Lower lobe of right lung (tissue), 2 donors: ENCODE measurements around the gene ECT2L. TPM values are rescaled to one million over a fixed set of nuclear protein-coding genes. Genes with fewer than 3 reads are reported as not detected.

Source experiments
- ATAC-seq, 2 donors: fragments of 200-7000 bp; cut with Tn5 transposase; one replicate each; pipeline ENCODE4 v1.9.1; 2020 to 2022; ENCODE audit warnings: mild to moderate bottlenecking in 2 of 2, moderate library complexity in 2 of 2
- DNase-seq: peaks from one replicate; pipeline ENCODE4 v3.0.0-alpha.2; 2020
- H3K27ac ChIP-seq: fragments of 200-600 bp; one replicate; pipeline ENCODE4 v1.8.0; 2022
- H3K27me3 ChIP-seq: fragments of 200-600 bp; one replicate; pipeline ENCODE4 v1.8.0; 2022; ENCODE audit warnings: low read depth
- H3K36me3 ChIP-seq: fragments of 200-600 bp; one replicate; pipeline ENCODE4 v1.8.0; 2022; ENCODE audit warnings: mild to moderate bottlenecking
- H3K4me1 ChIP-seq: fragments of 200-600 bp; one replicate; pipeline ENCODE4 v1.8.0; 2022
- H3K4me3 ChIP-seq: fragments of 200-600 bp; one replicate; pipeline ENCODE4 v1.8.0; 2022; ENCODE audit warnings: mild to moderate bottlenecking
- H3K9me3 ChIP-seq: fragments of 200-600 bp; one replicate; pipeline ENCODE4 v1.8.0; 2022
- CTCF ChIP-seq: fragments of 200-600 bp; IDR thresholded peaks from one replicate; pipeline ENCODE4 v1.8.0; 2022; ENCODE audit warnings: antibody characterized with exemption, mild to moderate bottlenecking
- intact Hi-C: fragments of 100-400 bp; cut with DNase I; formaldehyde crosslinking; loops from one replicate; pipeline ENCODE4 v1.11.0; 2022
- total RNA-seq: library from RNA; stranded (reverse); fragmentation: NEBNext Ultra II Directional; extraction: Animal tissue kit (Norgen Biotek cat#: 25700); gene quantifications from one replicate; pipeline ENCODE4 v1.2.1, GENCODE V29; 2021
- donor health status: DM: no; HTN: yes; CAD: no; lungs with severe emphysema.

Gene ECT2L
- total RNA-seq, 1 donor from 2014 or later = 3.9 TPM

- no peak for DNase-seq
- H3K27ac ChIP-seq = no peak overlapping the region
- no peaks in the 10 kb centered on the region for H3K4me1 ChIP-seq
- TF ChIP-seq CTCF = no peak
- H3K27me3 ChIP-seq = no peaks in the 10 kb centered on the region
- no peaks in the 10 kb centered on the region for H3K9me3 ChIP-seq
- peaks cover 54% of the 10 kb centered on the region for H3K36me3 ChIP-seq
- no peak for ATAC-seq
- intact Hi-C loops = no loop called here
- H3K4me3 ChIP-seq = no peak overlapping the region
Observed at GRCh38 chr6:138943089-138943625, 147.3 kb downstream of the ECT2L start.

GRCh38 chr6:138944412-138944811 is 148.5 kb downstream of the ECT2L start:
- DNase-seq = no peak
- H3K9me3 ChIP-seq = no peaks in the 10 kb centered on the region
- no peak for TF ChIP-seq CTCF
- intact Hi-C loops = no loop called here
- H3K4me1 ChIP-seq = peaks cover 7% of the 10 kb centered on the region
- no peaks in the 10 kb centered on the region for H3K27me3 ChIP-seq
- H3K27ac ChIP-seq = no peak overlapping the region
- ATAC-seq = peak in 1 of 2 donors; percentile 24
- H3K4me3 ChIP-seq = no peak overlapping the region
- H3K36me3 ChIP-seq = peaks cover 53% of the 10 kb centered on the region

- H3K36me3 ChIP-seq = peaks cover 45% of the 10 kb centered on the region
- intact Hi-C loops = no loop called here
- peaks cover 7% of the 10 kb centered on the region for H3K4me1 ChIP-seq
- ATAC-seq = no peak
- no peak overlapping the region for H3K27ac ChIP-seq
- no peaks in the 10 kb centered on the region for H3K9me3 ChIP-seq
- no peak for TF ChIP-seq CTCF
- no peaks in the 10 kb centered on the region for H3K27me3 ChIP-seq
- H3K4me3 ChIP-seq = no peak overlapping the region
- no peak for DNase-seq
Observed at GRCh38 chr6:138945354-138945753, 149.5 kb downstream of the ECT2L start.

GRCh38 chr6:138948004-138948403 is 152.1 kb downstream of the ECT2L start:
- ATAC-seq = no peak
- Histone ChIP-seq H3K9me3 (no peaks in the 10 kb centered on the region), H3K36me3 (peaks cover 23% of the 10 kb centered on the region), H3K4me1 (peaks cover 7% of the 10 kb centered on the region), H3K4me3 (no peak overlapping the region), H3K27ac (no peak overlapping the region), H3K27me3 (no peaks in the 10 kb centered on the region)
- DNase-seq = no peak
- no peak for TF ChIP-seq CTCF
- intact Hi-C loops = no loop called here

- DNase-seq = no peak
Observed at GRCh38 chr6:138948546-138949179, 152.8 kb downstream of the ECT2L start.

More at GRCh38 chr6:138948546-138949179, 152.8 kb downstream of the ECT2L start:
- H3K4me1 ChIP-seq = peaks cover 7% of the 10 kb centered on the region
- no peak overlapping the region for H3K27ac ChIP-seq
- TF ChIP-seq CTCF = no peak
- no peaks in the 10 kb centered on the region for H3K9me3 ChIP-seq
- no peaks in the 10 kb centered on the region for H3K27me3 ChIP-seq
- intact Hi-C loops = no loop called here
- no peak overlapping the region for H3K4me3 ChIP-seq
- no peak for ATAC-seq
- H3K36me3 ChIP-seq = peaks cover 17% of the 10 kb centered on the region
